Gastrocnemius medialis (tissue), 4 donors: ENCODE data around the gene R3HDM1.

Experiments
- POLR2A ChIP-seq, 2 donors: fragments of 450-650 bp; IDR thresholded peaks; one replicate each; pipeline ENCODE4 v1.6.1; 2017; ENCODE audit warnings: antibody characterized with exemption in 2 of 2, mild to moderate bottlenecking in 2 of 2, moderate library complexity in 2 of 2
- TF ChIP-seq, protein P1 (sequence below), 5 experiments: fragments of 450-650 bp in 3 of 5; fragments of 200-600 bp in 2 of 5; sonication (generic) in 2 of 5; IDR thresholded peaks in 4 of 5; conservative IDR thresholded peaks in 1 of 5; 1 replicate in 4 of 5; 2 replicates in 1 of 5; pipeline ENCODE4 v1.5.1; 2016 to 2019; ENCODE audit warnings: antibody characterized with exemption in 5 of 5, mild to moderate bottlenecking in 3 of 5, moderate library complexity in 3 of 5

GRCh38 chr2:135551356-135551755 is 20.1 kb downstream of the R3HDM1 start:
- no peak for TF ChIP-seq POLR2A (IDR thresholded peaks at IDR 0.05)
- TF ChIP-seq, protein P1, sequence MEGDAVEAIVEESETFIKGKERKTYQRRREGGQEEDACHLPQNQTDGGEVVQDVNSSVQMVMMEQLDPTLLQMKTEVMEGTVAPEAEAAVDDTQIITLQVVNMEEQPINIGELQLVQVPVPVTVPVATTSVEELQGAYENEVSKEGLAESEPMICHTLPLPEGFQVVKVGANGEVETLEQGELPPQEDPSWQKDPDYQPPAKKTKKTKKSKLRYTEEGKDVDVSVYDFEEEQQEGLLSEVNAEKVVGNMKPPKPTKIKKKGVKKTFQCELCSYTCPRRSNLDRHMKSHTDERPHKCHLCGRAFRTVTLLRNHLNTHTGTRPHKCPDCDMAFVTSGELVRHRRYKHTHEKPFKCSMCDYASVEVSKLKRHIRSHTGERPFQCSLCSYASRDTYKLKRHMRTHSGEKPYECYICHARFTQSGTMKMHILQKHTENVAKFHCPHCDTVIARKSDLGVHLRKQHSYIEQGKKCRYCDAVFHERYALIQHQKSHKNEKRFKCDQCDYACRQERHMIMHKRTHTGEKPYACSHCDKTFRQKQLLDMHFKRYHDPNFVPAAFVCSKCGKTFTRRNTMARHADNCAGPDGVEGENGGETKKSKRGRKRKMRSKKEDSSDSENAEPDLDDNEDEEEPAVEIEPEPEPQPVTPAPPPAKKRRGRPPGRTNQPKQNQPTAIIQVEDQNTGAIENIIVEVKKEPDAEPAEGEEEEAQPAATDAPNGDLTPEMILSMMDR (IDR thresholded peaks at IDR 0.05 in 4 of 5, conservative IDR thresholded peaks at IDR 0.05 in 1 of 5) = no peak
